KMS-11 (cell line): ENCODE data around the gene EIF4E.

Experiments
- H2AFZ ChIP-seq: fragments of 200-600 bp; sonication (generic); 2 replicates; pipeline ENCODE4 v1.6.1; 2016; ENCODE audit warnings: antibody characterized with exemption, mixed run types, low read depth
- H3K27ac ChIP-seq: fragments of 200-600 bp; sonication (generic); 2 replicates; pipeline ENCODE4 v1.6.1; 2016; ENCODE audit warnings: mild to moderate bottlenecking, mixed run types
- H3K27me3 ChIP-seq: fragments of 200-600 bp; sonication (generic); 2 replicates; pipeline ENCODE4 v1.6.1; 2017; ENCODE audit warnings: mild to moderate bottlenecking, low read depth, mixed run types, moderate library complexity; ENCODE audit not compliant: insufficient read depth
- H3K36me3 ChIP-seq: fragments of 200-600 bp; sonication (generic); 2 replicates; pipeline ENCODE4 v1.6.1; 2017; ENCODE audit warnings: mild to moderate bottlenecking, mixed run types; ENCODE audit not compliant: insufficient read depth
- H3K4me1 ChIP-seq: fragments of 200-600 bp; sonication (generic); 2 replicates; pipeline ENCODE4 v1.6.1; 2016; ENCODE audit warnings: mild to moderate bottlenecking, low read depth, mixed run types; ENCODE audit not compliant: poor library complexity, severe bottlenecking
- H3K4me2 ChIP-seq: fragments of 200-600 bp; sonication (generic); 2 replicates; pipeline ENCODE4 v1.7.0; 2016; ENCODE audit warnings: mild to moderate bottlenecking, mixed run types
- H3K4me3 ChIP-seq: fragments of 200-600 bp; sonication (generic); IDR thresholded peaks from 2 replicates; pipeline ENCODE4 v1.6.1; 2017; ENCODE audit warnings: low read depth, low read length, mixed read lengths; ENCODE audit not compliant: insufficient read depth
- H3K79me2 ChIP-seq: fragments of 200-600 bp; sonication (generic); 2 replicates; pipeline ENCODE4 v1.6.1; 2016; ENCODE audit warnings: low read depth, mixed run types; ENCODE audit not compliant: insufficient read depth
- H3K9ac ChIP-seq: fragments of 200-600 bp; sonication (generic); 2 replicates; pipeline ENCODE4 v1.6.1; 2016; ENCODE audit warnings: mild to moderate bottlenecking, mixed run types
- H4K20me1 ChIP-seq: fragments of 200-600 bp; sonication (generic); 2 replicates; pipeline ENCODE4 v1.6.1; 2016; ENCODE audit warnings: mild to moderate bottlenecking, mixed run types; ENCODE audit not compliant: insufficient read depth
- CTCF ChIP-seq: fragments of 200-600 bp; sonication (generic); conservative IDR thresholded peaks from 2 replicates; pipeline ENCODE4 v1.6.1; 2017; ENCODE audit warnings: low read depth, mild to moderate bottlenecking, antibody characterized with exemption, low read length, moderate library complexity, mixed read lengths

Gene EIF4E

DNA sequence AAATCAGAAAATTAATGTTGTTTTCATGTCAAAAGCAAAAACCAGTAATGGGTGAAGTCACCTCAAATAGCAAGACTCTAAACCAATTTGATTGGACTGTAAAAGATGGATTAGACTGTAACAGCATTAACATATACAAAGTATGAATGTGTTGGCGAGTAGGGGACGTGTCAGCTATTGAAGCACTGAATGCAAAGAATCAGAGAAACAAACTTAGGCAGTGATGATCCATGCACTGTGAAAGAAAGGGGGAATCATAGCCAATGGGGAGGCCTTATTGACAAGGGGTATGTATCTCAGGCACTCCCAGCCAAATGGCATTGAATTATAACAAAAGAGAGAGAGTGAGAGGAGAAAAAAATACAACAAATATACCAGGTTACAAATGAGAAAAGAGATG, 30.5 kb upstream of the EIF4E start:
- H3K4me2 ChIP-seq: no peak overlapping the region
- TF ChIP-seq CTCF: no peak
- H3K27ac ChIP-seq: no peak overlapping the region
- no peaks in the 10 kb centered on the region for H4K20me1 ChIP-seq
- H3K27me3 ChIP-seq: no peaks in the 10 kb centered on the region
- H3K4me1 ChIP-seq: peaks cover 2% of the 10 kb centered on the region
- H3K4me3 ChIP-seq: no peak overlapping the region
- no peaks in the 10 kb centered on the region for H3K36me3 ChIP-seq
- H3K9ac ChIP-seq: no peak overlapping the region
- no peak overlapping the region for H2AFZ ChIP-seq
- H3K79me2 ChIP-seq: no peaks in the 10 kb centered on the region

DNA sequence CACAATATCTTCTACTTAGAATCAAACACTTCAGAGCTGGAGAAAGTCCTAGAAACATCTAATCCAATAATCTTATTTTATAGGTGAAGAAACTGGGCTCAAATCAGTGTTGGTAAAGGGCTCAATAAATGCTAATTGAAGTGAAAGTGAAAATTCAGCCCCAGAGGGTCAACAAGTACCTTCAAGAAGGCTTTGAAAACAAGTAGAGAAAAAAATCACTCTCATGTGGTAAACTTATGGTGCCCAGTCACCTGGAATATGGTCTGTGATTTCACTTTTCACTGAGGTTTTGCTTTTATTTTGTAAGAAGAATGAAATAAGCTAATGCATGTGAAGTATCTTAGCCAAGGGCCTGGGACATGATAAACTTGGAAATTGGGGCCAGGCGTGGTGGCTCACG, 29.1 kb upstream of the EIF4E start:
- Histone ChIP-seq H3K36me3 (no peaks in the 10 kb centered on the region), H2AFZ (no peak overlapping the region), H3K9ac (no peak overlapping the region), H3K4me2 (no peak overlapping the region), H3K4me1 (peaks cover 2% of the 10 kb centered on the region), H3K27ac (no peak overlapping the region), H3K27me3 (no peaks in the 10 kb centered on the region), H3K4me3 (no peak overlapping the region), H4K20me1 (no peaks in the 10 kb centered on the region), H3K79me2 (no peaks in the 10 kb centered on the region)
- TF ChIP-seq CTCF: no peak

- Histone ChIP-seq H2AFZ (no peak overlapping the region), H3K79me2 (no peaks in the 10 kb centered on the region), H3K27me3 (no peaks in the 10 kb centered on the region), H3K4me2 (no peak overlapping the region), H3K4me3 (no peak overlapping the region), H3K36me3 (no peaks in the 10 kb centered on the region), H3K9ac (no peak overlapping the region), H4K20me1 (no peaks in the 10 kb centered on the region), H3K27ac (no peak overlapping the region), H3K4me1 (peaks cover 2% of the 10 kb centered on the region)
- TF ChIP-seq CTCF: no peak
Observed at GRCh38 chr4:98955229-98955628, 26.3 kb upstream of the EIF4E start.

DNA sequence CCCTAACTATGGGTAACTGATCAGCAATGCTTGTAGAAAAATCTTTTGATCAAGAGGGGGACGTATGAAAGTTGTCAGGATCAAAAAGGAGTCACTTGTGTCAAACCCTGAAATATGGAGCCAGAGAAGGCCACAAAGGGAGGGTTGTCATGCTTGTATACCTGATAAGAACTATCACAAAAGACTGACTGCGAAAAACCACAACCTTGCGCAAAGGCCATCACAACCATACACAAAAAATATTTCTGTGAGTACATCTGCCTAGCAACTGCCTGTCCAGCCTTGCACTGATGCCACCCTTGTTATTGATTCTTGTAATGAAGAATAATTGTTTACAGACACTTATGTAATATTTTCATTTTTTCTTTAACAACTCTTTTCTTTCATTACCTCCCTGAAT, 22.8 kb upstream of the EIF4E start:
- H3K9ac ChIP-seq: no peak overlapping the region
- H4K20me1 ChIP-seq: no peaks in the 10 kb centered on the region
- no peak for TF ChIP-seq CTCF
- no peak overlapping the region for H2AFZ ChIP-seq
- no peaks in the 10 kb centered on the region for H3K79me2 ChIP-seq
- H3K27ac ChIP-seq: no peak overlapping the region
- H3K36me3 ChIP-seq: no peaks in the 10 kb centered on the region
- no peak overlapping the region for H3K4me3 ChIP-seq
- no peaks in the 10 kb centered on the region for H3K4me1 ChIP-seq
- no peaks in the 10 kb centered on the region for H3K27me3 ChIP-seq
- no peak overlapping the region for H3K4me2 ChIP-seq

- no peaks in the 10 kb centered on the region for H3K79me2 ChIP-seq
- H3K27ac ChIP-seq: no peak overlapping the region
- no peaks in the 10 kb centered on the region for H3K27me3 ChIP-seq
- no peak overlapping the region for H3K4me2 ChIP-seq
- H3K4me3 ChIP-seq: no peak overlapping the region
- no peak overlapping the region for H2AFZ ChIP-seq
- H3K4me1 ChIP-seq: no peaks in the 10 kb centered on the region
- H3K36me3 ChIP-seq: no peaks in the 10 kb centered on the region
- H3K9ac ChIP-seq: no peak overlapping the region
- TF ChIP-seq CTCF: no peak
- no peaks in the 10 kb centered on the region for H4K20me1 ChIP-seq
Observed at GRCh38 chr4:98950925-98951324, 22.0 kb upstream of the EIF4E start.
